HepG2 (cell line): ENCODE data around the gene CRNKL1.
"Not testable (repeated sequence)": the region's sequence is repeated elsewhere in the genome, so short reads cannot be mapped to it uniquely, and the experiment has no call there.

Experiments used
- FOXJ3 ChIP-seq: sonication (generic); formaldehyde crosslinking; IDR thresholded peaks from 2 replicates; pipeline ENCODE4 v1.4.0; 2020; ENCODE audit warnings: missing genetic modification reagents, mild to moderate bottlenecking, borderline replicate concordance
- MAFF ChIP-seq: IDR thresholded peaks from 2 replicates; pipeline ENCODE4 v1.6.1; 2011; ENCODE audit warnings: low read depth, low read length, improper control_type of control experiment
- MBNL3 ChIP-seq: fragments of 250-450 bp; sonication (Bioruptor Pico); conservative IDR thresholded peaks from 2 replicates; pipeline ENCODE4 v1.8.0; 2022; ENCODE audit warnings: mild to moderate bottlenecking, inconsistent platforms
- MTA3 ChIP-seq: sonication (generic); formaldehyde crosslinking; IDR thresholded peaks from 2 replicates; pipeline ENCODE4 v1.4.0; 2020; ENCODE audit warnings: missing genetic modification reagents
- PCBP1 ChIP-seq: fragments of 200-400 bp; formaldehyde crosslinking; IDR thresholded peaks from 2 replicates; pipeline ENCODE4 v1.6.1; 2017; ENCODE audit warnings: mild to moderate bottlenecking, low read depth, low read length, borderline replicate concordance
- PRDM15 ChIP-seq: sonication (generic); formaldehyde crosslinking; IDR thresholded peaks from 2 replicates; pipeline ENCODE4 v1.4.0; 2020; ENCODE audit warnings: missing genetic modification reagents
- REXO4 ChIP-seq: sonication (generic); formaldehyde crosslinking; IDR thresholded peaks from 2 replicates; pipeline ENCODE4 v1.8.0; 2022; ENCODE audit warnings: missing genetic modification reagents, mild to moderate bottlenecking, borderline replicate concordance
- SP1 ChIP-seq, 2 experiments: fragments of 450-650 bp in 1 of 2; sonication (generic) in 1 of 2; formaldehyde crosslinking in 1 of 2; IDR thresholded peaks; 2 replicates each; pipeline versions ENCODE4 v1.4.0 to v1.6.1; 2016 to 2020; ENCODE audit warnings: missing genetic modification reagents in 1 of 2
- SRSF1 ChIP-seq: fragments of 200-400 bp; formaldehyde crosslinking; optimal IDR thresholded peaks from 2 replicates; pipeline ENCODE3; 2017; ENCODE audit warnings: mild to moderate bottlenecking, low read depth, low read length, moderate library complexity

DNA sequence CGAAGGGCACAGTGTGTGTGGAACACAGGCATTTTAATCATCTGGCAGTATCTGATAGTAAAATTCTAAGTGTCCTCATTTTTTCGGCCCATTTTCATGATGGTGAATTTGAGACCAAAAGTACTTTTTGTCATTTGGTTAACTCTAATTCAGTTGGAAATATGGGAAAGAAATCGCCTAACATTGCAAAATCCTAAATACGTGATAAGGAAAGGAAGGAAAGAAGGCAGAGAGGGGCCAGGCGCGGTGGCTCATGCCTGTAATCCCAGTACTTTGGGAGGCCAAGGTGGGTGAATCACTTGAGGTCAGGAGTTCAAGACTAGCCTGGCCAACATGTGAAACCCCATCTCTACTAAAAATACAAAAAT lies 48.3 kb downstream of the CRNKL1 start:
- not testable (repeated sequence) for TF ChIP-seq SRSF1; PRDM15 (CRISPR knock-in tag); MTA3 (CRISPR knock-in tag); MBNL3 (CRISPR knock-in tag); FOXJ3 (CRISPR knock-in tag); MAFF; PCBP1; REXO4 (CRISPR knock-in tag); SP1 (IDR thresholded peaks at IDR 0.05); SP1 (CRISPR knock-in tag; IDR thresholded peaks at IDR 0.05)
